Measurements from ENCODE around the gene TMEM52. TPM values are rescaled to one million over a fixed set of nuclear protein-coding genes. Genes with fewer than 3 reads are reported as not detected.

Gene TMEM52
- total and polyA plus RNA-seq, 2 of the 13 experiments (the other 11 are each of a cell fraction or from before 2014, with no cell fraction given), result 13.2 to 18.7 TPM

DNA sequence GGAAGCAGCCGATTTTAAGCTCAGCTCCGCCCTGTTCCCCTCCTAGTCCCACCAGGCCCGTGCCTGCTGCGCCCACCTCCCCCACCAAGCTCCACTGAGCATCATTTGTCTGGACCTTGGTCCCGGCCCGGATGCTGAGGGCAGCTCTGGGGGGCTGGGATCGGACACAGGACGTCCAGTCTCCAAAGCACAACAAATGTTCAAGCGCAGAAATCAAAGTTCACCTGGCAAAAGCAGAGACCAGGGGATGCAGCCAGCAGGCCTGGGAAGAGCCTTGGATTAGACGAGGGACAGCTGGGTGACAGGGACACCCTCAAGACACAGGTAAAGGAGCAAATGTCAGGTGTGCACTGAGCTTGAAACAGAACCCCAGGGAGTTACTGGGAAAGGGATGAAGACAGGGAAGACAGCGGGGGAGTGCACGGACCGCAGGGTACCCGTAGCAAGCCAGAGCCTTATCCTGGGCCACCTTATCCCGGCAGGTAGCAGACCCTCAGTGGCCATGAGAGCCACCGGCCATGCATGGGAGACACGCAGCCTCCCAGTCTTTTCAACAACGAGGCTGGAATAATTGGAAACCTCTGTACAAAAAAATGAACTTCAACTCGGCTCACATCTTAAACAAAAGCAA, 22.2 kb upstream of the TMEM52 start (continued):
- TF ChIP-seq, protein P1, sequence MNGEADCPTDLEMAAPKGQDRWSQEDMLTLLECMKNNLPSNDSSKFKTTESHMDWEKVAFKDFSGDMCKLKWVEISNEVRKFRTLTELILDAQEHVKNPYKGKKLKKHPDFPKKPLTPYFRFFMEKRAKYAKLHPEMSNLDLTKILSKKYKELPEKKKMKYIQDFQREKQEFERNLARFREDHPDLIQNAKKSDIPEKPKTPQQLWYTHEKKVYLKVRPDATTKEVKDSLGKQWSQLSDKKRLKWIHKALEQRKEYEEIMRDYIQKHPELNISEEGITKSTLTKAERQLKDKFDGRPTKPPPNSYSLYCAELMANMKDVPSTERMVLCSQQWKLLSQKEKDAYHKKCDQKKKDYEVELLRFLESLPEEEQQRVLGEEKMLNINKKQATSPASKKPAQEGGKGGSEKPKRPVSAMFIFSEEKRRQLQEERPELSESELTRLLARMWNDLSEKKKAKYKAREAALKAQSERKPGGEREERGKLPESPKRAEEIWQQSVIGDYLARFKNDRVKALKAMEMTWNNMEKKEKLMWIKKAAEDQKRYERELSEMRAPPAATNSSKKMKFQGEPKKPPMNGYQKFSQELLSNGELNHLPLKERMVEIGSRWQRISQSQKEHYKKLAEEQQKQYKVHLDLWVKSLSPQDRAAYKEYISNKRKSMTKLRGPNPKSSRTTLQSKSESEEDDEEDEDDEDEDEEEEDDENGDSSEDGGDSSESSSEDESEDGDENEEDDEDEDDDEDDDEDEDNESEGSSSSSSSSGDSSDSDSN (CRISPR knock-in tag; IDR thresholded peaks at IDR 0.05), result peak; percentile 69
- TF ChIP-seq DNMT3B (CRISPR knock-in tag; conservative IDR thresholded peaks at IDR 0.05) (no peak), ZNF510 (CRISPR knock-in tag; IDR thresholded peaks at IDR 0.05; ENCODE audit: low read depth) (0 out of 2 replicates have a peak, but pooled peaks have one; percentile 56), ASH2L (IDR thresholded peaks at IDR 0.05; ENCODE audit: insufficient read length, low read depth, low read length) (peak; percentile 70), ZNF619 (CRISPR knock-in tag; IDR thresholded peaks at IDR 0.05) (no peak; the same call in 1 of the 2 replicates), NFE2L2 (IDR thresholded peaks at IDR 0.05; ENCODE audit: low read length) (no peak), ZNF296 (CRISPR knock-in tag; conservative IDR thresholded peaks at IDR 0.05) (peak; percentile 86), HOXA5 (CRISPR knock-in tag; IDR thresholded peaks at IDR 0.05) (no peak), NFE2 (CRISPR knock-in tag; IDR thresholded peaks at IDR 0.05) (no peak), GFI1 (CRISPR knock-in tag; IDR thresholded peaks at IDR 0.05; ENCODE audit: borderline replicate concordance) (peak; percentile 88), TCF12 (IDR thresholded peaks at IDR 0.05) (no peak), TCF12 (CRISPR knock-in tag; IDR thresholded peaks at IDR 0.05) (0 out of 2 replicates have a peak, but pooled peaks have one; percentile 48), GZF1 (CRISPR knock-in tag; IDR thresholded peaks at IDR 0.05) (0 out of 2 replicates have a peak, but pooled peaks have one; percentile 56), HDAC6 (IDR thresholded peaks at IDR 0.05; ENCODE audit: low read depth, low read length) (no peak)
- TF ChIP-seq, protein P2, sequence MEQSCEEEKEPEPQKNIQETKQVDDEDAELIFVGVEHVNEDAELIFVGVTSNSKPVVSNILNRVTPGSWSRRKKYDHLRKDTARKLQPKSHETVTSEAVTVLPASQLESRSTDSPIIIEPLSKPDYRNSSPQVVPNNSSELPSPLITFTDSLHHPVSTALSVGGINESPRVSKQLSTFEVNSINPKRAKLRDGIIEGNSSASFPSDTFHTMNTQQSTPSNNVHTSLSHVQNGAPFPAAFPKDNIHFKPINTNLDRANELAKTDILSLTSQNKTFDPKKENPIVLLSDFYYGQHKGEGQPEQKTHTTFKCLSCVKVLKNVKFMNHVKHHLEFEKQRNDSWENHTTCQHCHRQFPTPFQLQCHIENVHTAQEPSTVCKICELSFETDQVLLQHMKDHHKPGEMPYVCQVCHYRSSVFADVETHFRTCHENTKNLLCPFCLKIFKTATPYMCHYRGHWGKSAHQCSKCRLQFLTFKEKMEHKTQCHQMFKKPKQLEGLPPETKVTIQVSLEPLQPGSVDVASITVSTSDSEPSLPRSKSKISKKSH (CRISPR knock-in tag; IDR thresholded peaks at IDR 0.05; ENCODE audit: borderline replicate concordance), result no peak
- TF ChIP-seq, protein P3, sequence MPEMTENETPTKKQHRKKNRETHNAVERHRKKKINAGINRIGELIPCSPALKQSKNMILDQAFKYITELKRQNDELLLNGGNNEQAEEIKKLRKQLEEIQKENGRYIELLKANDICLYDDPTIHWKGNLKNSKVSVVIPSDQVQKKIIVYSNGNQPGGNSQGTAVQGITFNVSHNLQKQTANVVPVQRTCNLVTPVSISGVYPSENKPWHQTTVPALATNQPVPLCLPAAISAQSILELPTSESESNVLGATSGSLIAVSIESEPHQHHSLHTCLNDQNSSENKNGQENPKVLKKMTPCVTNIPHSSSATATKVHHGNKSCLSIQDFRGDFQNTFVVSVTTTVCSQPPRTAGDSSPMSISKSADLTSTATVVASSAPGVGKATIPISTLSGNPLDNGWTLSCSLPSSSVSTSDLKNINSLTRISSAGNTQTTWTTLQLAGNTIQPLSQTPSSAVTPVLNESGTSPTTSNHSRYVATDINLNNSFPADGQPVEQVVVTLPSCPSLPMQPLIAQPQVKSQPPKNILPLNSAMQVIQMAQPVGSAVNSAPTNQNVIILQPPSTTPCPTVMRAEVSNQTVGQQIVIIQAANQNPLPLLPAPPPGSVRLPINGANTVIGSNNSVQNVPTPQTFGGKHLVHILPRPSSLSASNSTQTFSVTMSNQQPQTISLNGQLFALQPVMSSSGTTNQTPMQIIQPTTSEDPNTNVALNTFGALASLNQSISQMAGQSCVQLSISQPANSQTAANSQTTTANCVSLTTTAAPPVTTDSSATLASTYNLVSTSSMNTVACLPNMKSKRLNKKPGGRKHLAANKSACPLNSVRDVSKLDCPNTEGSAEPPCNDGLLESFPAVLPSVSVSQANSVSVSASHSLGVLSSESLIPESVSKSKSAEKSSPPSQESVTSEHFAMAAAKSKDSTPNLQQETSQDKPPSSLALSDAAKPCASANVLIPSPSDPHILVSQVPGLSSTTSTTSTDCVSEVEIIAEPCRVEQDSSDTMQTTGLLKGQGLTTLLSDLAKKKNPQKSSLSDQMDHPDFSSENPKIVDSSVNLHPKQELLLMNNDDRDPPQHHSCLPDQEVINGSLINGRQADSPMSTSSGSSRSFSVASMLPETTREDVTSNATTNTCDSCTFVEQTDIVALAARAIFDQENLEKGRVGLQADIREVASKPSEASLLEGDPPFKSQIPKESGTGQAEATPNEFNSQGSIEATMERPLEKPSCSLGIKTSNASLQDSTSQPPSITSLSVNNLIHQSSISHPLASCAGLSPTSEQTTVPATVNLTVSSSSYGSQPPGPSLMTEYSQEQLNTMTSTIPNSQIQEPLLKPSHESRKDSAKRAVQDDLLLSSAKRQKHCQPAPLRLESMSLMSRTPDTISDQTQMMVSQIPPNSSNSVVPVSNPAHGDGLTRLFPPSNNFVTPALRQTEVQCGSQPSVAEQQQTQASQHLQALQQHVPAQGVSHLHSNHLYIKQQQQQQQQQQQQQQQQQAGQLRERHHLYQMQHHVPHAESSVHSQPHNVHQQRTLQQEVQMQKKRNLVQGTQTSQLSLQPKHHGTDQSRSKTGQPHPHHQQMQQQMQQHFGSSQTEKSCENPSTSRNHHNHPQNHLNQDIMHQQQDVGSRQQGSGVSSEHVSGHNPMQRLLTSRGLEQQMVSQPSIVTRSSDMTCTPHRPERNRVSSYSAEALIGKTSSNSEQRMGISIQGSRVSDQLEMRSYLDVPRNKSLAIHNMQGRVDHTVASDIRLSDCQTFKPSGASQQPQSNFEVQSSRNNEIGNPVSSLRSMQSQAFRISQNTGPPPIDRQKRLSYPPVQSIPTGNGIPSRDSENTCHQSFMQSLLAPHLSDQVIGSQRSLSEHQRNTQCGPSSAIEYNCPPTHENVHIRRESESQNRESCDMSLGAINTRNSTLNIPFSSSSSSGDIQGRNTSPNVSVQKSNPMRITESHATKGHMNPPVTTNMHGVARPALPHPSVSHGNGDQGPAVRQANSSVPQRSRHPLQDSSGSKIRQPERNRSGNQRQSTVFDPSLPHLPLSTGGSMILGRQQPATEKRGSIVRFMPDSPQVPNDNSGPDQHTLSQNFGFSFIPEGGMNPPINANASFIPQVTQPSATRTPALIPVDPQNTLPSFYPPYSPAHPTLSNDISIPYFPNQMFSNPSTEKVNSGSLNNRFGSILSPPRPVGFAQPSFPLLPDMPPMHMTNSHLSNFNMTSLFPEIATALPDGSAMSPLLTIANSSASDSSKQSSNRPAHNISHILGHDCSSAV (CRISPR knock-in tag; IDR thresholded peaks at IDR 0.05; ENCODE audit: borderline replicate concordance), result no peak
- TF ChIP-seq, protein P4, sequence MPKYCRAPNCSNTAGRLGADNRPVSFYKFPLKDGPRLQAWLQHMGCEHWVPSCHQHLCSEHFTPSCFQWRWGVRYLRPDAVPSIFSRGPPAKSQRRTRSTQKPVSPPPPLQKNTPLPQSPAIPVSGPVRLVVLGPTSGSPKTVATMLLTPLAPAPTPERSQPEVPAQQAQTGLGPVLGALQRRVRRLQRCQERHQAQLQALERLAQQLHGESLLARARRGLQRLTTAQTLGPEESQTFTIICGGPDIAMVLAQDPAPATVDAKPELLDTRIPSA (CRISPR knock-in tag; IDR thresholded peaks at IDR 0.05; ENCODE audit: borderline replicate concordance), result no peak
